HTERT RPE-1 (cell line): ENCODE results near the gene EPB41.

Experiments
- in situ Hi-C: fragments of 300-500 bp; cut with MboI; formaldehyde crosslinking; loops from 4 replicates; pipeline ENCODE4 v1.14.3; 2020; ENCODE audit warnings: low sequenced_read_pairs

EPB41 gene

DNA sequence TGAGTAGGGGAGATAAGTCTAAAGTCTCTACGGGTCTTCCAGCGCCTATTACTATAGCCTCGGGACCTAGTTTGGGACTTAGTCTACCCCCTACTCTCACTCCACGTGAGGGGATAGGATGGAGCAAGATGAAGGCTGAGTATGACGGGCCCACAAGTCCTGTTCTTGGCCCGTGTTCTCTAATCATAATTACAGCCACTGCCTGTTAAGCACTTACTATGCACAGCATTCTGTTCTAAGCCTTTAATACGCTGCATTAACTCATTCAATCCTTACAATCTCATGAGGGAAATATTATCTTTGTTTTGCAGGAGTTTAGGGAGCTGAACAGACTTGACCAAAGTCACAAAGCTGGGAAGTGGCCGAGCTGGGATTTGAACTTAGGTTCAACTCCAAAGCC lies 23.9 kb upstream of the EPB41 start:
- in situ Hi-C loops = loop anchor here (25.0 kb wide), 1 partner anchor 297 kb away; the partner anchor contains the start of gene SRSF4

- in situ Hi-C loops = loop anchor here (25.0 kb wide), 1 partner anchor 296 kb away; the partner anchor contains the start of gene SRSF4
These were observed 23.5 kb upstream of the EPB41 start for GRCh38 chr1:28890836-28891235.

GRCh38 chr1:28891256-28891655 lies 23.1 kb upstream of the EPB41 start:
- in situ Hi-C loops = loop anchor here (25.0 kb wide), 1 partner anchor 296 kb away; the partner anchor contains the start of gene SRSF4

DNA sequence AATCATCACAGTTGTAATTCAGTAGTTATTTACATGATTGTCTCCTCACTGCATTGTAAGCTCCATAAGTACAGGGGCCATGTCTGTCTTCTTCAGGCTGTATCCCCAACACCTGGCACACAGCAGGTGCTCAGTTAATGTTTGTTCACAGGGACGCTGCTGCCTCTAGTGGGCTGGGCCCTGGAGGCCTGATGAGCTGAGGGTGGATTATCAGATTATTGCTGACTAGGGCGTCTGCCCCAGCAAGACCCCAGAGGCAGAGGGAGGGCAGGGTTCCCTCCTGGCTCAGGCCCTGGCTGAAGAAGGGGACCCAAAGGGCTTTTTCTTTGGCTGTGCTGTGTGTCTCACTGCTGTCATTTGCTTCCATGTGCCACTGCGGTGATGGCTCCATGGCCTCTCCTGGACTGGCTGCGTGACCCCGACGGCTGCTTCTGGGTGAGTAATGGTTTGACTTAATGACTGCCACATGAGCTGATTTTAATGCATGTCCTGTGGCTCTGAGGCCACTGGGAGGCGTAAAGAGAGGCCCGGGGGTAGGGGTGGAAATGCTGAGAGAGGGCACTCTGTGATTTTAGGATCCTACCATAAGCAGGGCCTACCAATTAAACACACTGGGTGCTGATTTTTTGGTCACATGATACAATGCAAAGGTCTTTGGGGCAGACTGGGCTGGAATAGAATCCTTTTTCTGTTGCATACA lies 20.8 kb upstream of the EPB41 start:
- in situ Hi-C loops = loop anchor here (25.0 kb wide), 1 partner anchor 294 kb away; the partner anchor contains the start of gene SRSF4

- in situ Hi-C loops = loop anchor here (25.0 kb wide), 1 partner anchor 293 kb away; the partner anchor contains the start of gene SRSF4
These were observed 19.6 kb upstream of the EPB41 start for GRCh38 chr1:28894785-28895184.

GRCh38 chr1:28895896-28896608 lies 18.3 kb upstream of the EPB41 start:
- in situ Hi-C loops = loop anchor here (25.0 kb wide), 1 partner anchor 291 kb away; the partner anchor contains the start of gene SRSF4

GRCh38 chr1:28896609-28896986 lies 17.8 kb upstream of the EPB41 start:
- in situ Hi-C loops = loop anchor here (25.0 kb wide), 1 partner anchor 291 kb away; the partner anchor contains the start of gene SRSF4

DNA sequence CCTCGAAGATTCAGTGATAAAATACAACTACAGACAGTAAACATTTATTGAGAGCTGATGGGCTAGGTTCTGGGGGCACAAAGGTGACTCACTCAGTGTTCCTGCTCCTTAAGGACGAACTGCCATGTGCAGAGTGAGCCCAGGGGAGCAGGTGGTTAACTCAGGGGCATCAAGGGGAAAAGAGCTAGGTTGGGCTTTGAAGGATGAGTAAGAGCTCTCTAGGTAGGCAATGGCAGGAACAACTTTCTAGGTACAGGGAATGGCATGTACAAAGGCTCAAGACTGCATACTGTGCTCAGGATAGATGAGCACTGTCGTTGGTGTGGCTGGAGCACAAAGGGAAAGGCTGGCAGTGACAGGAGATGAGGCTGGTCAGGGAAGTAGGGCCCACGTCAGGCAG lies 16.6 kb upstream of the EPB41 start:
- in situ Hi-C loops = loop anchor here (25.0 kb wide), 1 partner anchor 290 kb away; the partner anchor contains the start of gene SRSF4

- in situ Hi-C loops = loop anchor here (25.0 kb wide), 1 partner anchor 289 kb away; the partner anchor contains the start of gene SRSF4
These were observed 15.9 kb upstream of the EPB41 start for GRCh38 chr1:28898405-28898881.

DNA sequence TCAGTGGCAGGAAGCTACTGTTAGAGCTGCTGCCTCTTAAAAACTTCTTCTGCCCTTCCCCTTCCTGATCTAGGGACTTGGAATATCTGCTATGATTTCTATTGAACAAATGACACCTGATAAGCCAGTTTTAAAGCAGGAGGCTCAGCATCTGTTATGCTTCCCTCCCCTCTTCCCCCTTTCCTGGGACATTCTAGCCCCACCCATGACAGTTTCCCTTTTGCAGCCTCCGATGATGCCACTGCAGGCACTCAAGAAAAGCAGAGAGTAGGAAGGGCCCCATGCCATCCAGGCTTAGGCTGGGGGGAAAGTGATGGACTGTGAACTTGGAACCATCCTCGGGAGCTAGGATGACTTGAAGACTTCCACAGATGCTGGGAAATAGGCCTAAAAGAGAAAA lies 15.1 kb upstream of the EPB41 start:
- in situ Hi-C loops = loop anchor here (25.0 kb wide), 1 partner anchor 288 kb away; the partner anchor contains the start of gene SRSF4

DNA sequence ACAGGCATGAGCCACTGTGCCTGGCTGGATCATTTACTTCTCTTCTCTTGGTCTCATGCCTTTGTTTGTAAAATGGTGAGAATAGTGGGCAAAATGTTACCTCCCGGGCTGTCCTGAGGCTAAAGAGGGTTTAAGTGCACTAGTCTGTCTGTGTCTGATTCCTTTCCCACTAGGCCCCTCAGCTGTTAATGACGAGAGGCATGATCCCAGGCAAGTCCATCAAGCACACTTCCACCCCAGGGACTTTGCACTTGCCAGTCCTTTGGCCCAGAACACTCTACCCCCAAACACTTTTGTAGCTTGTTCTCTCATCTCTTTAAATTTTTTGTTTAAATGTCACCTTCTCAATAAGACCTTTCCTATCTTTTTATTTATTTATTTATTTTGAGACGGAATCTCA lies 13.8 kb upstream of the EPB41 start:
- in situ Hi-C loops = no loop called here

- in situ Hi-C loops = no loop called here
These were observed 11.6 kb upstream of the EPB41 start for GRCh38 chr1:28902738-28903137.

- in situ Hi-C loops = no loop called here
These were observed 8.3 kb upstream of the EPB41 start for GRCh38 chr1:28905921-28906666.

GRCh38 chr1:28909198-28909597 lies 5.2 kb upstream of the EPB41 start:
- in situ Hi-C loops = no loop called here

DNA sequence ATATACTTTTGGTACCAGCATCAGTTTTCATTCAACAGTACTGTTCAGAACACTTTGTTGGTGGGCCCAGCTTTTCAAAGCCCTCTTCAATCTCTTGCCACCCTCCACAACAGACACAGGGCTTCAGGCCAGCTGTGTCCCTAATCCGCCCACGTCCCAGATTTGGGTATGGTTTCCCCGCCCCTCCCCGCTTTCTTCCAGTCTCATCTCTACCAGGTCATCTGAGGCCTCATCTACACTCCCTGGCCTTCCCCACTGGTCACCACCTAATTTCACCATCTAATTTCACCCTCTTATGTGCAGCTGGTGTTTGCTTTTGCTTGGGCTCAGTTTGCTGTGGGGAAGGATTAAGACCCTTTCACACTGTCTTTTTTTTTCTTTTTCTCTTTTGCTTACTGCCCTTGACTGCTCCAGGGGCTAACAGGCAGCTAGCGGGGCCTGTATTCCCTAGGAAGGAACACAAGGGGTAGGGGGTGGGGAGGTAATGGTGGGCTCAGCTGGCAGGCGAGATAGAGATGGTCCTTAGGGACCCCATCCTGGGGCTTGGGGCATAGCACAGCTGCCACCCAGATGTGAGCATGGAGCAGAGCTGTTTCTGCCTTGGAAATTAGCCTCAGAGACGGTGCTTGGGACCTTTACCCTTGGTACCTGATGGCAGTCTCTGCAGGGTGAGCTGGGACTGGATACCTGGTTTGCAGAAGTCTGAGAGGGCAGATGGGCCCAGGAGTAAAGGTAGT lies 3.8 kb upstream of the EPB41 start:
- in situ Hi-C loops = no loop called here

GRCh38 chr1:28913786-28914227 lies 562 bp upstream of the EPB41 start:
- in situ Hi-C loops = no loop called here

DNA sequence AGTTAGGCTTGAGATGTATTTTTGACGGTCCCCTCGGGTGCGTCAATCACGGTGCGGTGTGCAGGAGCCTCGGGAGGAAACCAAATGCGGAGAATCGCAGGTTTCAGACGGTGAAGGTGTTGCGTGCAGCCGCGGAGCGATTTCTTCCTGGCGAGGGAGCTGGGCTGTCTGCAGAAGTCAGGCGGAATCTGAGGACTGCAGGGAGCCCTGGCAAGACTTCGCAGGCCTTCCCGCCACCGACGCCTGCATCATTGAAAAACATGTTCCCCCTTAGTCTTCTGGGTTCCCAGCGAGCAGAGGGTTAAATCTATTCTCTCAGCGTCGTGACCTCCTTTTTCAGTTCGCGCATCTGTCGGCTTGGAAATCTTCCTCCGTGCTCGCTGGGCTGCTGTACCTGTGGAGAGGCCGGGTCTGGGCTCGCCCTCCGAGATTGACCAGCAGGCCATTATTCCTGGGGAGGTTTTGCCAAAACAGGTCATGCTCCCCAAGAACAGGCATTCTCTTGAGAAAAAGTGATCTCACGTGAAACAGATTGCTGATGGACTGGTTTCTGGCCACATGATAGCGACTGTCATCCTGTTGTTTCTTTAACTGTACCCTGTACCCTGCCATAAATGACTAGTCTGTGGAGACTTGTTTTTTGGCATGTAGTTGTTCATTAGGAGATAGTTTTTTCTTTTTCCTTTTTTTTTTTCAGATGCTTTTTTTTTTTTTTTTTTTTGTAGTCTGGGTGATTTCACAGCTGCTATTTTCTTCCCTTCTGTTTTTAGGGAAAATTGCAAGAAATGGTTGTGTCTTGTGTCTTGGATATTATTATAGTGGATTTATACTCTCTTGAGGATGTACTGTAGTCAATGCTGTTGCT lies 894 bp downstream of the EPB41 start:
- in situ Hi-C loops = no loop called here

DNA sequence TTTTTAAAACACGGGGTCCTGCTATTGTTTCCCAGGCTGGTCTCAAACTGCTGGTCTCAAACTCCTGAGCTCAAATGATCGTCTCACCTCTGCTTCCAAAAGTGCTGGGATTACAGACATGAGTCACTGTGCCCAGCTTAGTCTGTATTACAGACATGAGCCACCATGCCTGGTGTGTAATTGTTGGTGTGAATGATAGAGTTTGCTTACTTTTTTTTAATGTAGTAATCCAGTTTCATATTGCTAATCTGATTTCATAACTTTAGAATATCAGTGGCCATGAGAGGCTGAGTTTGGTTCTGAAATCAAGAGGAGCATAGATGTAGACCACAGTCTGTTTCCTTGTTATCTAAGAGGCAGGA lies 3.4 kb downstream of the EPB41 start:
- in situ Hi-C loops = no loop called here

DNA sequence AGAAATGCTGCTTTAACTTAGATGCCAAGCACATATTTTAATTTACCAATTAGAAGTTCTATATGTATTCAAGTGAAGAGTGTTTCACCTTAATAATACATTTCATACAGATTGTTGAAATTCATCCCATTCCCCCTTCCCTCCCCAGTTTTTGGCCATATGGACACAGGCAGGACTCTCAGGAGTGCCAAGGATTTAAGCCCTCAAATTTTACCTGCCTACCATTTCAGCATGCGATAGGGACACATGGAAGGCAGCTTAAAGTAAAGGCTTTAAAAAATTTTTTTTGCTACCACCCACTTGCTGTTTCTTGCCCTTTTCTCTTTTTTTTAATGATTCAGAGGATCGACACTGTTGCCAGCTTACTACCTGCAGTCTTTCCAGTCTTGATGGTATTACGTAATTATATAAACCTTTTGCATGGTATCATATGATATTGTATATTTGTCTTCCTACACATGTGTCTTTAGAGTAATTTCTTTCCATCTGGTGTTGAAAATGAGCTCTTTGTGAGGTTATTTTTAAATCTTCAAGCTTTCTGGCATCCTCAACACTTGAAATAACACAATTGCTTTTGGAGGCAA lies 7.0 kb downstream of the EPB41 start:
- in situ Hi-C loops = no loop called here
